ACHN (cell line): ENCODE results near the gene KIF11.
"Not testable (repeated sequence)": the region's sequence is repeated elsewhere in the genome, so short reads cannot be mapped to it uniquely, and the experiment has no call there.

Experiments
- DNase-seq: peaks from one replicate; pipeline ENCODE4 v3.0.0-alpha.2; 2015
- in situ Hi-C: cut with HindIII; loops from 2 replicates; pipeline ENCODE4 v1.10.0; 2017; ENCODE audit warnings: low sequenced_read_pairs, low pct_ligation_motif_present, low pct_unique_long_range_greater_than_20kb

Gene KIF11

GRCh38 chr10:92592761-92593618 lies at the start of gene KIF11:
Gene KIF11, plus strand, starts transcription at chr10:92593130. Its CDS starts 246 bp downstream, at chr10:92593376.
- DNase-seq = peak; percentile 99
- in situ Hi-C loops = no loop called here

GRCh38 chr10:92544296-92544695 lies 48.6 kb upstream of the KIF11 start:
- in situ Hi-C loops = no loop called here
- no peak for DNase-seq

DNA sequence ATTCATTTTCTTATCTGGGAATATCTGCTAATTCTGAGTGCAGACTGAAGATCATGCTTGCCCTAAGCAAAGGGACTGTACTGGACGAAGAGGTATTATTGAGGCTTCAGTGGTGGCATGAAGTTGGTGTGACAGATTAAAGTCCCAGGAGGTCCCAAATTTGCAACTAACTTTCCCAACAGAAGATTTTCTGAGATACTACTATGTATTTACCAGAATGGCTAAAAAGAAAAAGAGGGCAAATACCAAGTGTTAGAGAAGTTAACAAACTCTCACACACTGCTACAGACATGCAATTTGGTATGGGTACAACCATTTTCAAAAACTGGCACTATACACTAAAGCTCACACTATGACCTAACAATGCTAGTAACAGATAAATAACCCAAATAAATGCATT lies 47.4 kb upstream of the KIF11 start:
- no peak for DNase-seq
- in situ Hi-C loops = no loop called here

GRCh38 chr10:92547676-92548075 lies 45.3 kb upstream of the KIF11 start:
- DNase-seq = no peak
- in situ Hi-C loops = no loop called here

DNA sequence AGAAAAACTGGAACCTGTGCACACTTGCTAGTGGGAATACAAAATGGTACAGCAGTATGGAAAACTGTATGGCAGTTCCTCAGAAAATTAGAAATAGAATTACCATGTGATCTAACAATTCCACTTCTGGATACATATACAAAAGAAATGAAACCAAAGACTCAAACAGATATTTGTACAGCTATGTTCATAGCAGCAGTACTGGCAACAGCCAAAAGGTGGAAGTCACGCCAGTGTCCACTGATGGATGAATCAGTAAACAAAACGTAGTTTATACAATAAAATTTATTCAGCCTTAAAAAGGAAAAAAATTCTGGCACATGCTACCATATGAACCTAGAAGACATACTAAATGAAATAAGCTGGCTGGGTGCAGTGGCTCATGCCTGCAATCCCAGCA lies 42.0 kb upstream of the KIF11 start:
- DNase-seq = no peak
- in situ Hi-C loops = no loop called here

DNA sequence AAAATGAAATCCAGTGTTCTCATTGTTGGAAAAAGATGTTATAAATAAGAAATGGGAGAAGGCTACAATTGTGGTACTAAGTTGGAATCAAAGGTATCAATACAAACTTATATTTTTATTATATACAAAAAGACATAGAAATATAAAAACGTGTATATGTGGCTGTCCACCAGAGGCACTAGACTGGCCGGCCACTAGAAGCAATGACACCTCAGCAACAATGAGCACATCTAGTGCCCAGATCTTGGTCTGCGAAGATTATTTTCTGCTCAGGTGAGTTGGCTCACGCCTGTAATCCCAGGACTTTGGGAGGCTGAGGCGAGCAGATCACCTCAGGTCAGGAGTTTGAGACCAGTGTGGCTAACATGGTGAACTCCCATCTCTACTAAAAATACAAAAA lies 40.6 kb upstream of the KIF11 start:
- in situ Hi-C loops = no loop called here
- DNase-seq = no peak

GRCh38 chr10:92553959-92554358 lies 39.0 kb upstream of the KIF11 start:
- in situ Hi-C loops = no loop called here
- no peak for DNase-seq

DNA sequence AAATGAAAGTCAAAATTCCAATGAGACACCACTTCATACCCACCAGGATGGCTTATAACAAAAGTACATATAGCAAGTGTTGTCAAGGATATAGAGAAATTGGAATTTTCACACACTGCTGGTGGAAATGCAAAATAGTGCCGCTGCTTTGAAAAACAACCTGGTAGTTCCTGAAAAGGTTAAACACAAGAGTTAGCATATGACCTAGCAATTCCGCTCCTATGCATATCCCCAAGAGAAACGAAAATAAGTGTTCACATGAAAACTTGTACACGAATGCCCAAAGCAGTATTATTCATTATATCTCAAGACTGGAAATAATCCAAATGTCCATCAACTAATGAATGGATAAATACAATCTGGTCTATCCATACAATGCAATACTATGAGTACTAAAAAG lies 33.9 kb upstream of the KIF11 start:
- no peak for DNase-seq
- in situ Hi-C loops = no loop called here

- no peak for DNase-seq
These were observed 30.5 kb upstream of the KIF11 start for GRCh38 chr10:92562424-92562823.

GRCh38 chr10:92567952-92568600 lies 24.9 kb upstream of the KIF11 start:
- in situ Hi-C loops = no loop called here
- DNase-seq = peak; percentile 69

More at GRCh38 chr10:92562424-92562823, 30.5 kb upstream of the KIF11 start:
- in situ Hi-C loops = no loop called here

DNA sequence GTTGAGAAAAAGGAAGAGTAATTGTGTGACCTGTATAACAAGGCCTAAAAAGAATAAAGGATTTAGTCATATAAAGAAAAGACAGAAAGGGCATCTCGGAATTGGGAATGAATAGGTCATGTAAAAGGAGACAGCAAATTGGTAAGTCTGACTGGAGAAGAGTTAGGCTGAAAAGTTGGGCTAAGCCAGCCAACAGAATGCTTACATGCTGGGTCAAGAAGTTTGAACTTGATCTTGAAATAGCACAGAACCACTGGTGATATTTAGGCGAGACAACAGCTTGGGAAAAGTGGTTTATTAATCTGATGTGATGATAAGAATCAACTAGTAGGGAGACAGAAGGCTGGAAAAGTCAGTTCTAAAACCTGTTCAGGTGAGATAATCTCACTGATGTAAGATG lies 23.9 kb upstream of the KIF11 start:
- DNase-seq = no peak
- in situ Hi-C loops = no loop called here

DNA sequence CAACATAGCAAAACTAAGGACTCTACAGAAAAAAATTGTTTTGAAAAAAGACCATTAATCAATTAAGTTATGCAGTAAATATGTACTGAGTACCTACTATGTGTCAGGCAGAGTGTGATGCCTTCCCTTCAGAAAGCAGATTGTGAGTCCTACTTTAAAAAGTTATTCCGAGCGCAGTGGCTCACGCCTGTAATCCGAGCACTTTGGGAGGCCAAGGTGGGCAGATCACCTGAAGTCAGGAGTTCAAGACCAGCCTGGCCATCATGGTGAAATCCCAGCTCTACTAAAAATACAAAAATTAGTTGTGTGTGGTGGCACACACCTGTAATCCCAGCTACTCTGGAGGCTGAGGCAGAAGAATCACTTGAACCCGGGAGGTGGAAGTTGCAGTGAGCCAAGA lies 23.3 kb upstream of the KIF11 start:
- in situ Hi-C loops, DNase-seq: not testable (repeated sequence)

- no peak for DNase-seq
- in situ Hi-C loops = no loop called here
These were observed 21.3 kb upstream of the KIF11 start for GRCh38 chr10:92571649-92572048.

GRCh38 chr10:92572362-92573090 lies 20.4 kb upstream of the KIF11 start:
- DNase-seq = no peak
- in situ Hi-C loops = no loop called here

- in situ Hi-C loops = no loop called here
- DNase-seq = peak; percentile 66
These were observed 19.7 kb upstream of the KIF11 start for GRCh38 chr10:92573091-92573797.

GRCh38 chr10:92573798-92574547 lies 19.0 kb upstream of the KIF11 start, which contains the start of gene IDE:
Gene IDE, minus strand, starts transcription at chr10:92574093. Its CDS starts 74 bp downstream, at chr10:92574019.
- DNase-seq = peak; percentile 90
- in situ Hi-C loops = no loop called here

DNA sequence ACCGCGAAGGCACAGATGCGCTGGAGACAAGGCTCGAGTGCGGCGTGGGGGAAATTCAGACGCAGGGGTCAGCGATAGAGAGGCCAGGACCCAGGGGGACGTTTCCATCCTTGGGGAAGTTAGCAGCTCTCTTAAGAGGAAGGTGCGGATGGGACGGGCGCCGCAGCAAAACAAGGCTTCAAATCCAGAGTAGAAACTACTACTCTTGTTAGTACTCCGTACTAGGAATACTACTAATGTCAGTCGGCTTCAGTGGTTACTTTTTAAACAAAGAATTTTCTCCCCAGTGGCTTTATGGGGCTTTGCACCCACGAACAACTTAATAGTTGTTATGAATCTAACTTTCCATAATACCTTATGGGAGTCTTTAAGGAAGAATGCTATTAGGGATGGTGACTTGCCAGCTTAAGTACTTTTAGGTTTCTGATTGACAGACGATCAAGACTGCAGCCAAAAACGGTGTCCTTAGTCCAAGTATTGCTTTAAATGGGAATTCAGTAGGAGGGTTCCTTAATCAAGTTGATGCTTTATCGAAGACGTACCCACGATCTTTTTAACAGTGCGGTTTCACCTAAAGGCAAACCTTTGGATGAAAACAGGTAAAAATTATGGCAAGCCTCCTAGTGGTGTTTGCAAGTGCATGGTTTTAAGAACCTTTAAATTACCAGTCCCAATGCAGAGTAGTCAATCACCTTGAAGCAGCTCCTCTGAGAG lies 18.2 kb upstream of the KIF11 start:
- peak; percentile 86 for DNase-seq
- in situ Hi-C loops = no loop called here
